Measurements from ENCODE around the gene GIT2.

DNA sequence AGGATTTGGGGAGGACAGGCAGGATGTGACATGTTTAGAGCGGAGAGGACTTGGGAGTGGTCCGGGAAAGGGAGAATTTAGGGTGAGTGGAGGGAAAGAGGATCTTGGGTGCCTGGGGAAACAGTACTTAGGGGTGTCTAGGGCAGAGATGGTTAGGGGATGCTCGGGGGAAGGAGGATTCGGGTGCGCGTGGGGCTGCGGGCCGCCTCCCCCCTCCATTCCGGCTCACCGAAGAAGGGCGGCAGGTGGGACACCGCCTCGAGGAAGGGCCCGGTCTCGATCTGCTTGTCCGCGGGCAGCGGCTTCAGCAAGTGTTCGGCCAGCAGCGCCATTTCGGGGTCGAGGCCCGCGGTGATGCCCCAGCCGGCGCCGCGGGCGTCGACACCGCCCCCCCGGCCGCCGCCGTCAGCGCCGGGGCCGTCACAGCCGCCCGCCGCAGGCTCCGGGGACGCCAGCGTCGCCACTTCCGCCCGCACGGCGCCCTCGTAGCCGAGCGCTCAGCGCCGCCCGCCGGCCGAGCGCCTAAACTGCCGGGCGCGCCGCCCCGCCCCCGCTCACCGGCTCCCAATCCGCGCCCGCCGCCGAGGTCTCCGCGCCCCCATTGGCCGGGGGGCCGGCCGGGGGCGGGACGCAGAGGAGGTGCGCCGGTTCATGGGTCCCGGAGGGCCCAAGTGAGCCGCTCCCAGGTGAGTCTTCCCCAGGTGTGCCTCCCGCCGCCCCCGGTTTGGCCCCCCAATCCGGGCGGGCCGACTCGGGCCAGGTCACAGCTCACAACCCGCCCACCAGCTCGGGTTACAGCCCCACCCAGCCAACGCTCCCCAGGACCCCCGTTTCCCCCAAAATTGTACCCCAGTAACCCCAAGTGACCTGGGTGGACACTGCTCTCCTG lies 115.9 kb downstream of the GIT2 start, which contains the start of gene GLTP:
- TF ChIP-seq EZH2 (IDR thresholded peaks at IDR 0.05; ENCODE audit: low read depth, unreplicated experiment) = no peak
- TF ChIP-seq, protein P1, sequence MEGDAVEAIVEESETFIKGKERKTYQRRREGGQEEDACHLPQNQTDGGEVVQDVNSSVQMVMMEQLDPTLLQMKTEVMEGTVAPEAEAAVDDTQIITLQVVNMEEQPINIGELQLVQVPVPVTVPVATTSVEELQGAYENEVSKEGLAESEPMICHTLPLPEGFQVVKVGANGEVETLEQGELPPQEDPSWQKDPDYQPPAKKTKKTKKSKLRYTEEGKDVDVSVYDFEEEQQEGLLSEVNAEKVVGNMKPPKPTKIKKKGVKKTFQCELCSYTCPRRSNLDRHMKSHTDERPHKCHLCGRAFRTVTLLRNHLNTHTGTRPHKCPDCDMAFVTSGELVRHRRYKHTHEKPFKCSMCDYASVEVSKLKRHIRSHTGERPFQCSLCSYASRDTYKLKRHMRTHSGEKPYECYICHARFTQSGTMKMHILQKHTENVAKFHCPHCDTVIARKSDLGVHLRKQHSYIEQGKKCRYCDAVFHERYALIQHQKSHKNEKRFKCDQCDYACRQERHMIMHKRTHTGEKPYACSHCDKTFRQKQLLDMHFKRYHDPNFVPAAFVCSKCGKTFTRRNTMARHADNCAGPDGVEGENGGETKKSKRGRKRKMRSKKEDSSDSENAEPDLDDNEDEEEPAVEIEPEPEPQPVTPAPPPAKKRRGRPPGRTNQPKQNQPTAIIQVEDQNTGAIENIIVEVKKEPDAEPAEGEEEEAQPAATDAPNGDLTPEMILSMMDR (conservative IDR thresholded peaks at IDR 0.05; ENCODE audit: low read depth in 2 of 2) = peak in 1 of 2 experiments; percentile 65; a peak in 2 of 4 replicates
- TF ChIP-seq POLR2AphosphoS5 (IDR thresholded peaks at IDR 0.05; ENCODE audit: low read depth) = 0 out of 2 replicates have a peak, but pooled peaks have one; percentile 40
- TF ChIP-seq, protein P2, sequence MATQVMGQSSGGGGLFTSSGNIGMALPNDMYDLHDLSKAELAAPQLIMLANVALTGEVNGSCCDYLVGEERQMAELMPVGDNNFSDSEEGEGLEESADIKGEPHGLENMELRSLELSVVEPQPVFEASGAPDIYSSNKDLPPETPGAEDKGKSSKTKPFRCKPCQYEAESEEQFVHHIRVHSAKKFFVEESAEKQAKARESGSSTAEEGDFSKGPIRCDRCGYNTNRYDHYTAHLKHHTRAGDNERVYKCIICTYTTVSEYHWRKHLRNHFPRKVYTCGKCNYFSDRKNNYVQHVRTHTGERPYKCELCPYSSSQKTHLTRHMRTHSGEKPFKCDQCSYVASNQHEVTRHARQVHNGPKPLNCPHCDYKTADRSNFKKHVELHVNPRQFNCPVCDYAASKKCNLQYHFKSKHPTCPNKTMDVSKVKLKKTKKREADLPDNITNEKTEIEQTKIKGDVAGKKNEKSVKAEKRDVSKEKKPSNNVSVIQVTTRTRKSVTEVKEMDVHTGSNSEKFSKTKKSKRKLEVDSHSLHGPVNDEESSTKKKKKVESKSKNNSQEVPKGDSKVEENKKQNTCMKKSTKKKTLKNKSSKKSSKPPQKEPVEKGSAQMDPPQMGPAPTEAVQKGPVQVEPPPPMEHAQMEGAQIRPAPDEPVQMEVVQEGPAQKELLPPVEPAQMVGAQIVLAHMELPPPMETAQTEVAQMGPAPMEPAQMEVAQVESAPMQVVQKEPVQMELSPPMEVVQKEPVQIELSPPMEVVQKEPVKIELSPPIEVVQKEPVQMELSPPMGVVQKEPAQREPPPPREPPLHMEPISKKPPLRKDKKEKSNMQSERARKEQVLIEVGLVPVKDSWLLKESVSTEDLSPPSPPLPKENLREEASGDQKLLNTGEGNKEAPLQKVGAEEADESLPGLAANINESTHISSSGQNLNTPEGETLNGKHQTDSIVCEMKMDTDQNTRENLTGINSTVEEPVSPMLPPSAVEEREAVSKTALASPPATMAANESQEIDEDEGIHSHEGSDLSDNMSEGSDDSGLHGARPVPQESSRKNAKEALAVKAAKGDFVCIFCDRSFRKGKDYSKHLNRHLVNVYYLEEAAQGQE (IDR thresholded peaks at IDR 0.05; ENCODE audit: unreplicated experiment) = no peak

Data from GM23338 (cell line).